Measurements from ENCODE around the gene S100A13.

GRCh38 chr1:153669606-153670005 lies 42.3 kb upstream of the S100A13 start:
- TF ChIP-seq EZH2 (IDR thresholded peaks at IDR 0.05; ENCODE audit: borderline replicate concordance) = no peak
- no peak for TF ChIP-seq CTCF (IDR thresholded peaks at IDR 0.05; ENCODE audit: poor library complexity)
- TF ChIP-seq EZH2phosphoT487 (IDR thresholded peaks at IDR 0.05; ENCODE audit: low read depth, severe bottlenecking, unreplicated experiment) = no peak
